HepG2 (cell line): ENCODE measurements around the gene MXD3. TPM values are rescaled to one million over a fixed set of nuclear protein-coding genes. Genes with fewer than 3 reads are reported as not detected.

ENCODE experiments used
- ADNP ChIP-seq: sonication (generic); formaldehyde crosslinking; IDR thresholded peaks from 2 replicates; pipeline ENCODE4 v1.4.0; 2020; ENCODE audit warnings: missing genetic modification reagents
- ATM ChIP-seq: fragments of 450-650 bp; IDR thresholded peaks from 2 replicates; pipeline ENCODE4 v1.7.1; 2017; ENCODE audit warnings: mild to moderate bottlenecking, borderline replicate concordance
- ELF3 ChIP-seq: IDR thresholded peaks from 2 replicates; pipeline ENCODE4 v1.6.1; 2016; ENCODE audit warnings: missing genetic modification reagents, missing compliant biosample characterization
- ERF ChIP-seq: IDR thresholded peaks from 2 replicates; pipeline ENCODE4 v1.6.1; 2018; ENCODE audit warnings: missing biosample characterization, missing genetic modification reagents
- ESRRA ChIP-seq: sonication (generic); formaldehyde crosslinking; IDR thresholded peaks from 2 replicates; pipeline ENCODE4 v1.5.1; 2020; ENCODE audit warnings: mild to moderate bottlenecking, low read depth, missing genetic modification reagents
- HMG20A ChIP-seq: IDR thresholded peaks from 2 replicates; pipeline ENCODE4 v1.6.1; 2016; ENCODE audit warnings: borderline replicate concordance
- NRL ChIP-seq: sonication (generic); formaldehyde crosslinking; IDR thresholded peaks from 2 replicates; pipeline ENCODE4 v1.5.0; 2020; ENCODE audit warnings: missing genetic modification reagents, mild to moderate bottlenecking, moderate library complexity, borderline replicate concordance
- SALL1 ChIP-seq: sonication (generic); formaldehyde crosslinking; IDR thresholded peaks from 2 replicates; pipeline ENCODE4 v1.8.0; 2022; ENCODE audit warnings: mild to moderate bottlenecking, missing genetic modification reagents
- SMC3 ChIP-seq: IDR thresholded peaks from 2 replicates; pipeline ENCODE4 v1.6.1; 2011; ENCODE audit warnings: low read length, improper control_type of control experiment
- SOX13 ChIP-seq, 3 experiments: fragments of 450-650 bp in 1 of 3; sonication (generic) in 1 of 3; formaldehyde crosslinking in 1 of 3; IDR thresholded peaks in 2 of 3; conservative IDR thresholded peaks in 1 of 3; 2 replicates each; pipeline versions ENCODE4 v1.5.0 to v1.6.1; 2016 to 2020; ENCODE audit warnings: antibody characterized with exemption in 1 of 3, mild to moderate bottlenecking in 1 of 3, missing compliant biosample characterization in 1 of 3, missing genetic modification reagents in 1 of 3, moderate library complexity in 1 of 3
- TBX2 ChIP-seq: sonication (generic); formaldehyde crosslinking; IDR thresholded peaks from 2 replicates; pipeline ENCODE4 v1.5.0; 2020; ENCODE audit warnings: missing genetic modification reagents, mild to moderate bottlenecking, borderline replicate concordance
- ZBTB38 ChIP-seq: sonication (generic); formaldehyde crosslinking; IDR thresholded peaks from 2 replicates; pipeline ENCODE4 v1.5.1; 2020; ENCODE audit warnings: mild to moderate bottlenecking, missing genetic modification reagents
- ZNF687 ChIP-seq: sonication (generic); formaldehyde crosslinking; IDR thresholded peaks from 2 replicates; pipeline ENCODE4 v1.5.1; 2020; ENCODE audit warnings: mild to moderate bottlenecking, missing genetic modification reagents, moderate library complexity
- polyA plus RNA-seq, 8 experiments: library from polyadenylated mRNA; depleted of rRNA in 3 of 8; stranded (reverse) in 7 of 8; unstranded in 1 of 8; fragments of >200 nt; fragmentation: Illumina TruSeq in 4 of 8; extraction: Trizol in 4 of 8; gene quantifications; 2 replicates each; pipeline versions ENCODE4 v1.2.1 to v1.2.3, GENCODE V29; 2011 to 2016; ENCODE audit warnings: low read depth in 4 of 8, missing spikeins in 1 of 8, mixed read lengths in 1 of 8; ENCODE audit not compliant: insufficient read depth in 1 of 8
- total RNA-seq, 5 experiments: library from RNA; depleted of rRNA; stranded (reverse); fragments of >200 nt; fragmentation: Illumina TruSeq; extraction: Trizol; gene quantifications; 2 replicates each; pipeline ENCODE4 v1.2.3, GENCODE V29; 2016; ENCODE audit warnings: low read depth in 1 of 5
- TF ChIP-seq, protein P1 (sequence below): sonication (generic); formaldehyde crosslinking; conservative IDR thresholded peaks from 2 replicates; pipeline ENCODE4 v1.4.0; 2020; ENCODE audit warnings: mild to moderate bottlenecking, missing genetic modification reagents, moderate library complexity
- TF ChIP-seq, protein P2 (sequence below): sonication (generic); formaldehyde crosslinking; IDR thresholded peaks from 2 replicates; pipeline ENCODE4 v1.9.0; 2022; ENCODE audit warnings: missing genetic modification reagents, mild to moderate bottlenecking, borderline replicate concordance
- TF ChIP-seq, protein P3 (sequence below): IDR thresholded peaks from 2 replicates; pipeline ENCODE4 v1.6.1; 2016; ENCODE audit warnings: control low read depth

MXD3 gene
- total and polyA plus RNA-seq, 2 of the 13 experiments (the other 11 are each of a cell fraction or from before 2014, with no cell fraction given) = 10.5 to 12.8 TPM

DNA sequence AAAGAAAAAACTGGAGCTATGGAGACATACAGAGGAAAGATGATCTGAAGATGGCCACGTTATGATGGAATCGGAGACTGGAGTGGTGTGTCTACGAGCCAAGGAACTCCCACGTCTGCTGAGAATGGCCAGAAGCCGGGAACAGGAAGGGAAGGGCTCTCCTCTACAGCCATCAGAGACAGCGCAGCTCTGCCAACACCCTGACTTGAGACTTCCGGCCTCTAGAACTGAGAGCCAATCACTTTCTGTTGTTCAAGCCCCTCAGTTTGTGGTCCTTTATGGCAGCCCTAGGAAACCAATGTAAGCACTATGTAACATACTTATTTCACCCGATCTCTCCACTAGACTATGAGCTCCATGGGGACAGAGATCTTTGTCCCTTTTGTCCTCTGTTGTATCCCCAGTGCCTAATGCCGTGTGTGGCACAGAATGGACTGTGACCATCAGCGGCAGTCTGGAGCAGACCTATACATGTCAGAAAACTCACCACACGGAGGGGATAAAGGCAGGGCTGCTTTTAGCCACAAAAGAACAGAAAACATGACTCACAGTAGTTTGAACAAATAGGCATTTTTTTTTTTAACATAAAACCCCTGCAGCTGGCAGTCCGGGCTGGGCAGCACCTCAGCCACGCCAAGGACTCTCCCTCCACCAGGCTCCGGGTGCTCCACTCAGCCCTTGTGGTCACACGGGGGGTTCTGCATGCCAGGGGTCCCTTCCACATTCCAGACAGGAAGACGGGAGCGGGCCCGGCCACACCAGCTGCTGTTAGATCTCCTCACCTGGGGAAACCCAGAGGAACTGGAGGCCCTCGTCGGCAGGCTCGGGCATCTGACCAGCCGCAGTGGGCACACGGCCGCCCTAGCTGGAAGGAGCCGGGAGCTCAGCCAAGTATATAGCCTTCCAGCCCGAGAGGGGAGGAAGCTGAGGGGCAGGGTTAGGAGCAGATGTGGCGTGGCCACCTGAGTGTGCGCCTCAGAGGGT, 16.1 kb upstream of the MXD3 start (continued):
- TF ChIP-seq NRL (CRISPR knock-in tag) (0 out of 2 replicates have a peak, but pooled peaks have one; percentile 24), SOX13 (IDR thresholded peaks at IDR 0.05) (no peak), SOX13 (CRISPR knock-in tag; conservative IDR thresholded peaks at IDR 0.05 in 1 of 2, IDR thresholded peaks at IDR 0.05 in 1 of 2) (peak in 1 of 2 experiments; percentile 46; a peak in 1 of 4 replicates), TBX2 (CRISPR knock-in tag) (peak; percentile 21; the same call in 1 of the 2 replicates), HMG20A (CRISPR knock-in tag) (0 out of 2 replicates have a peak, but pooled peaks have one; percentile 19), SMC3 (0 out of 2 replicates have a peak, but pooled peaks have one; percentile 6), ZBTB38 (CRISPR knock-in tag) (0 out of 2 replicates have a peak, but pooled peaks have one; percentile 20), SALL1 (0 out of 2 replicates have a peak, but pooled peaks have one; percentile 9), ATM (no peak), ADNP (CRISPR knock-in tag) (no peak), ESRRA (CRISPR knock-in tag) (peak; percentile 61; the same call in 1 of the 2 replicates), ZNF687 (CRISPR knock-in tag) (peak; percentile 56), ERF (CRISPR knock-in tag) (0 out of 2 replicates have a peak, but pooled peaks have one; percentile 13), ELF3 (CRISPR knock-in tag) (peak; percentile 46; the same call in 1 of the 2 replicates)
- TF ChIP-seq, protein P1, sequence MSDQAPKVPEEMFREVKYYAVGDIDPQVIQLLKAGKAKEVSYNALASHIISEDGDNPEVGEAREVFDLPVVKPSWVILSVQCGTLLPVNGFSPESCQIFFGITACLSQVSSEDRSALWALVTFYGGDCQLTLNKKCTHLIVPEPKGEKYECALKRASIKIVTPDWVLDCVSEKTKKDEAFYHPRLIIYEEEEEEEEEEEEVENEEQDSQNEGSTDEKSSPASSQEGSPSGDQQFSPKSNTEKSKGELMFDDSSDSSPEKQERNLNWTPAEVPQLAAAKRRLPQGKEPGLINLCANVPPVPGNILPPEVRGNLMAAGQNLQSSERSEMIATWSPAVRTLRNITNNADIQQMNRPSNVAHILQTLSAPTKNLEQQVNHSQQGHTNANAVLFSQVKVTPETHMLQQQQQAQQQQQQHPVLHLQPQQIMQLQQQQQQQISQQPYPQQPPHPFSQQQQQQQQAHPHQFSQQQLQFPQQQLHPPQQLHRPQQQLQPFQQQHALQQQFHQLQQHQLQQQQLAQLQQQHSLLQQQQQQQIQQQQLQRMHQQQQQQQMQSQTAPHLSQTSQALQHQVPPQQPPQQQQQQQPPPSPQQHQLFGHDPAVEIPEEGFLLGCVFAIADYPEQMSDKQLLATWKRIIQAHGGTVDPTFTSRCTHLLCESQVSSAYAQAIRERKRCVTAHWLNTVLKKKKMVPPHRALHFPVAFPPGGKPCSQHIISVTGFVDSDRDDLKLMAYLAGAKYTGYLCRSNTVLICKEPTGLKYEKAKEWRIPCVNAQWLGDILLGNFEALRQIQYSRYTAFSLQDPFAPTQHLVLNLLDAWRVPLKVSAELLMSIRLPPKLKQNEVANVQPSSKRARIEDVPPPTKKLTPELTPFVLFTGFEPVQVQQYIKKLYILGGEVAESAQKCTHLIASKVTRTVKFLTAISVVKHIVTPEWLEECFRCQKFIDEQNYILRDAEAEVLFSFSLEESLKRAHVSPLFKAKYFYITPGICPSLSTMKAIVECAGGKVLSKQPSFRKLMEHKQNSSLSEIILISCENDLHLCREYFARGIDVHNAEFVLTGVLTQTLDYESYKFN (CRISPR knock-in tag) = peak; percentile 39
- TF ChIP-seq, protein P2, sequence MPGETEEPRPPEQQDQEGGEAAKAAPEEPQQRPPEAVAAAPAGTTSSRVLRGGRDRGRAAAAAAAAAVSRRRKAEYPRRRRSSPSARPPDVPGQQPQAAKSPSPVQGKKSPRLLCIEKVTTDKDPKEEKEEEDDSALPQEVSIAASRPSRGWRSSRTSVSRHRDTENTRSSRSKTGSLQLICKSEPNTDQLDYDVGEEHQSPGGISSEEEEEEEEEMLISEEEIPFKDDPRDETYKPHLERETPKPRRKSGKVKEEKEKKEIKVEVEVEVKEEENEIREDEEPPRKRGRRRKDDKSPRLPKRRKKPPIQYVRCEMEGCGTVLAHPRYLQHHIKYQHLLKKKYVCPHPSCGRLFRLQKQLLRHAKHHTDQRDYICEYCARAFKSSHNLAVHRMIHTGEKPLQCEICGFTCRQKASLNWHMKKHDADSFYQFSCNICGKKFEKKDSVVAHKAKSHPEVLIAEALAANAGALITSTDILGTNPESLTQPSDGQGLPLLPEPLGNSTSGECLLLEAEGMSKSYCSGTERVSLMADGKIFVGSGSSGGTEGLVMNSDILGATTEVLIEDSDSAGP (CRISPR knock-in tag) = peak; percentile 16; the same call in 1 of the 2 replicates
- TF ChIP-seq, protein P3, sequence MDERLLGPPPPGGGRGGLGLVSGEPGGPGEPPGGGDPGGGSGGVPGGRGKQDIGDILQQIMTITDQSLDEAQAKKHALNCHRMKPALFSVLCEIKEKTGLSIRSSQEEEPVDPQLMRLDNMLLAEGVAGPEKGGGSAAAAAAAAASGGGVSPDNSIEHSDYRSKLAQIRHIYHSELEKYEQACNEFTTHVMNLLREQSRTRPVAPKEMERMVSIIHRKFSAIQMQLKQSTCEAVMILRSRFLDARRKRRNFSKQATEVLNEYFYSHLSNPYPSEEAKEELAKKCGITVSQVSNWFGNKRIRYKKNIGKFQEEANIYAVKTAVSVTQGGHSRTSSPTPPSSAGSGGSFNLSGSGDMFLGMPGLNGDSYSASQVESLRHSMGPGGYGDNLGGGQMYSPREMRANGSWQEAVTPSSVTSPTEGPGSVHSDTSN (CRISPR knock-in tag) = no peak
